GM19468 (cell line): Measurements from ENCODE around the gene ENGASE.

Experiments used
- ATAC-seq: cut with Tn5 transposase; IDR thresholded peaks from one replicate; pipeline ENCODE4 v1.9.1; 2021; ENCODE audit warnings: mild to moderate bottlenecking, moderate library complexity, moderate number of reproducible peaks; ENCODE audit not compliant: unreplicated experiment; ENCODE audit errors: extremely low read depth

Gene ENGASE

GRCh38 chr17:79107499-79108231, 33.0 kb downstream of the ENGASE start:
- ATAC-seq = no peak

- no peak for ATAC-seq
Observed at GRCh38 chr17:79108232-79108850, 33.7 kb downstream of the ENGASE start.

GRCh38 chr17:79108870-79109269, 34.2 kb downstream of the ENGASE start:
- no peak for ATAC-seq

DNA sequence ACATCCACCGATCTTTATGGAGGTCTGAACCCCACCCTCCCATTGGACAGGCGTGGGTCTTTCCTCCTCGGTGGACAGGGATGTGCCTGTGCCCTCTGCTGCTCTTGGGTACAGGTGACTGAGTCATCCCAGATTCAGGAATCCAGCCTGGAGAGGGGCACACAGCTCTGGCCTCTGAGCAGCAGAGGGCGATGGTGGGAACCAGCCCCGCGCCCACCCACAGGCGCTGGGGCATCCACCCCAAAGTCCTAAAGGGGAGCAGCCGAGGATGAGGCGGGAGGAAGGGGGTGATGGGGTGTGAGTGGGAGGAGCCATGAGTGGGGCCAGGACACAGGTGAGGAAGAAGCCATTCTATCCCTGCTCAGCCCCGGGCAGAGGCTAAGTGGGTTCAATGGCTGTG, 35.0 kb downstream of the ENGASE start:
- no peak for ATAC-seq

DNA sequence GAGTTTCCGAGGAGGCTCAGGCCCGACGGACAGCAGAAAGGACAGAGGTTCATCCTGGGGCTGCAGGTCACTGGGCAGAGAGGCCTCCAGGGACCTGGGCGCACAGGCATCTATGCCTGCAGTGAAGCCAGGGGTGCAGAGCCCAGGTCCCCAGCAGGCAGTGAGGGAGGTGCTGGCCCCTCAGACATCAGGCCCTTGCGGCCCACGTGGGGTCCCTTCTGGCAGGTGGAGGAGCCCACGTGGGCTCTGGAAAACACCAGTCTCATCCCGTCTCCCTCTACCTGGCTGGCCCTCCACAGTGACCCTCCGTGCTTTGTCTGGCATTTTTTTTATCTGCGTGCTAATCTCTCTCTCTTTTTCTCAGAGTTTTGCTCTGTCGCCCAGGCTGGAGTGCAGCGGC, 36.5 kb downstream of the ENGASE start:
- no peak for ATAC-seq

GRCh38 chr17:79112471-79112870, 37.8 kb downstream of the ENGASE start:
- ATAC-seq = no peak

- no peak for ATAC-seq
Observed at GRCh38 chr17:79113699-79114457, 39.3 kb downstream of the ENGASE start.

- no peak for ATAC-seq
Observed at GRCh38 chr17:79114458-79115301, 40.1 kb downstream of the ENGASE start.

DNA sequence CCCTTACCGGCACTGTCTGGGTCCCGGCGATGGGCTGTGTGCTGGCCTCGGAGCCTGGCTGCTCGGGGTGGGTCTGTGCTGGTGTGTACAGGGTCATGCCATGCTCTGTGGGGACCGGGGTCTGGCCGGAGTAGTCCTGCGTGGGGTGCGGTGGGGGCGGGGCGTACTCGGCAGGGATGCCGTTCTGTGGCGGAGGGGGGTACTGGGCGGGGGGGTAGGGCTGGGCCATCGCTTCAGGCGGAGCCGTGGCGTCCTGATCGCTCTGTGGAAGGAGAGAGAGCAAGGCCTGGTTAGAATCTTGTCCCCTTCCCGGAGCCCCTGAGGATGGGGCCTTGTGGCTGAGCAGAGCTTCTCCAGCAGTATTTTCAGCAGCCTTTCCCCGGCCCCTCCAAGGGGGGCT, 40.9 kb downstream of the ENGASE start:
- no peak for ATAC-seq

GRCh38 chr17:79116575-79117368, 42.1 kb downstream of the ENGASE start:
- no peak for ATAC-seq

DNA sequence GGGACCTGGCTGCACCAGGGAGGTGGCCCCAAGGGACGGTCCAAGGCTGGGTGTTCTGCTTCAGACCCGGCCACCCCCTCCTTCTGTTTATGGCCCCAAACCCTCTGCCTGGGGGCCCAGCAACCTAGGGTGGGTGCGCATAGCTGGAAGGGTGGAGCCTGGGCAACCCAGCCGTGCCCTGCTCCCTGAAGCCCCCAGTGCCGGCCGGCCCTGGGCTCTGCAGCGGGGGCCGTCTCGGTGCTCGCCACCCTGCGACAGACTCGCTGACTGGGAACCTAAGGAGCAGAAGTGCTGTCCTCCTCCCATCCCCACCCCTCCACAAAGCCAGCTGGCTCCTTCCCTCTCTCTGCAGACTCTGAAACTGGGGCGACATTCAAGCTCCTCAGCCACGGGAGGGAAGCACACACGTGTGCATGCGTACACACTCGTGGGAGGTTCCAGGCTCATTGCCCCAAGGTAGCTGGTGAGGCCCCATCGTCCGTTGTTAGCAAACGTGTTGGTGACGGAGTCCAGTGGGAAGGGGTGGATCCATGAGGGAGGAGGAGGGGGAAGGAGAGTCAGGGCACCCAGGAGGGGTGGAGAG, 43.4 kb downstream of the ENGASE start:
- ATAC-seq = no peak

GRCh38 chr17:79118924-79119323, 44.3 kb downstream of the ENGASE start:
- ATAC-seq = no peak

GRCh38 chr17:79120259-79120658, 45.6 kb downstream of the ENGASE start:
- no peak for ATAC-seq

GRCh38 chr17:79123988-79124387, 49.4 kb downstream of the ENGASE start:
- no peak for ATAC-seq

DNA sequence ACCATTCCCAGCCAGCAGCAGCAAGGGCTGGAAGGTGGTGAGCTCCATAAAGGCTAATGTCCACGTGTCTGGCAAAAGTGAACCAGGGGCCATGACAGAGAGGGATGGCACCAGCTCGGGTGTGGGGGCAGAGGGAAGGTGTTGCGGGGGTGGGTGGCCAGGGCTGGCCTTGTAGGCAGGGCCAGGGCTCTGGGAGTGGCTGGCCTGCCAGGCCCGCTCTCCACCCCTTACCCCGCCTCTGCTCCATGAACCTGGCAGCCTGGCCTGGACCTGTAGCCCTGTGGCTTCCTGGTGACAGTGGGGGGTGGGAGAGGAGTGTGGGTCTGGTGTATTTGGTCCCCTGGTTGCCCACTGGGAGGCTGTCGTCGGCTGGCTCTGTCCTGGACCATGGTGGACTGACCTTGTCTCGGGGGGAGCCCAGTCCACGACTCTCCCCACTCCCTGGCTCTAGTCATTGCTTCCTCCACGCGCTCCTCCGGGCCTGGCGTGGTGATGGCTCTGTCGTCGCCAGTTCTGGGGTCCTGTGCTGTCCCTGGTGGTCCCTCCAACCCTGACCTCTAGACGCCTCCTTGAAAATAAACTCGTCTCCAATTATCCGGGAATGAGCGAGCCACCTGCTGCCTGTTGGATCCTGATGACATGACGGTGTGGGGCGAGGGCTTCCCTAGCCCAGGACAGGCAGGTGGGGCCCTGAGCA, 50.0 kb downstream of the ENGASE start:
- ATAC-seq = no peak

DNA sequence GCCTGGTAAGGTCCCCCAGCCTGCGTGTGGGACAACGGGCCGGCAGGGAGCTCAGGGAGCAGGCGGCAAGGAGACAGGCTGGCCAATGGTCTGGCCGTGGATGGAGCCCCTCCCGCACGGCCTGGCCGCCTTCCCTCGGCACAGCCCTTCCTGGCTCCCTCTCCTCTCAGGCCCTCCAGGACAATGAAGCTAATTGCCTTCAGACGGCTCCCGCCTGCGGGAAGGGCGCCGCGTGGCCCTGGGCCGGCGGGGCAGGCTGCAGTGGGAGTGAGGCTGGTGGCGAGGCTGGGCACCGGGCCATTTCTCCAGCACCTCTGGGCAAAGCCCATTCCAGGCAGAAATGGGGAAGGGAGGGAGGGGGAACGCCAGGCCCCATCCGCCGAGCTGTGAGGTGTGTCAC, 50.9 kb downstream of the ENGASE start:
- no peak for ATAC-seq

GRCh38 chr17:79126139-79126538, 51.5 kb downstream of the ENGASE start:
- ATAC-seq = no peak

DNA sequence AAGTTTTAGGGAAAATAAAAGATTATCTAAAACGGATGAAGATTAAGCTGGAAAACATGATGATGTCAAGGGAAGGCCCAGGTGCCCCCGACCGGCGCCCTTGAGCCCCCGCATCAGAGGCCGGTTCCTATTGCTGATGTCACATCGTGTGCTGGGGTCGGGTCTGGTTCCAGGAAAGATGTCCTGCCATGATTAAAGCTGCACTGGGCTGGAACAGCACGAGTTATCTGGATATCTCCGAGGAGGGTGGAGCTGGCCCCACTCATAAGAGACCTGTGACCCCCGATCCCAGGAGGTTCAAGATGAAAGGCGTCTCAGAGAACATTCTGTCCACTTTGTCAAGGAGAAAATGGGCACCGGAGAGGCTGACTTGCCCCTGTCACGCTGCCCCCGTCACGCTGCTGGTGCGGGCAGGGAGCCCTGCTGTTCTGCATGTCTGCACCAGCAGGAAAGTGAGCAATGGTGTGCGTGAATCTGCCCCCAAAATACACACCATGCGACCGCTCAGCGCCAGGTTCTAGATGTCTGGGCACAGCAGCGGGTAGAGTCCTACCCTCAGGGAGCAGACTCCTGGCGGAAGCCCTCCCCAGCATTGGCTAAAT, 53.0 kb downstream of the ENGASE start:
- ATAC-seq = no peak
